NCI-H2107 (cell line): ENCODE results near the gene CEP43.

Experiments used
- DNase-seq: peaks from one replicate; lab custom pipeline; 2025; lab: John Stamatoyannopoulos, UW

The CEP43 gene

GRCh38 chr6:167013946-167014345 is 14.7 kb downstream of the CEP43 start:
- DNase-seq, result no peak

GRCh38 chr6:167015302-167015701 is 16.1 kb downstream of the CEP43 start:
- DNase-seq, result no peak

- no peak for DNase-seq
Measured at GRCh38 chr6:167020206-167020605, 21.0 kb downstream of the CEP43 start.

GRCh38 chr6:167027308-167027707 is 28.1 kb downstream of the CEP43 start:
- DNase-seq, result no peak

- no peak for DNase-seq
Measured at GRCh38 chr6:167027772-167028171, 28.6 kb downstream of the CEP43 start.

GRCh38 chr6:167030222-167031072 is 31.2 kb downstream of the CEP43 start:
- no peak for DNase-seq

- DNase-seq, result no peak
Measured at GRCh38 chr6:167031082-167031709, 32.0 kb downstream of the CEP43 start.

GRCh38 chr6:167034056-167034455 is 34.9 kb downstream of the CEP43 start:
- DNase-seq, result no peak

GRCh38 chr6:167037762-167038161 is 38.6 kb downstream of the CEP43 start:
- DNase-seq, result no peak

- DNase-seq, result no peak
Measured at GRCh38 chr6:167044696-167045095, 45.5 kb downstream of the CEP43 start.

GRCh38 chr6:167045828-167046580 is 46.8 kb downstream of the CEP43 start:
- DNase-seq, result no peak

- no peak for DNase-seq
Measured at GRCh38 chr6:167046861-167047495, 47.8 kb downstream of the CEP43 start.

GRCh38 chr6:167047554-167047953 is 48.4 kb downstream of the CEP43 start:
- DNase-seq, result no peak
